Iris pigment epithelial cell (primary cell): ENCODE results near the gene UGT2B10.
"Not testable (repeated sequence)": the region's sequence is repeated elsewhere in the genome, so short reads cannot be mapped to it uniquely, and the experiment has no call there.

Source experiments
- DNase-seq: peaks from one replicate; pipeline ENCODE4 v3.0.0-alpha.2; 2011; ENCODE audit warnings: low read depth

UGT2B10 gene

GRCh38 chr4:68815617-68816409 is at the start of gene UGT2B10:
TSS of gene UGT2B10 (plus strand) at chr4:68815994. CDS start at chr4:68816020, 26 bp downstream.
- not testable (repeated sequence) for DNase-seq

DNA sequence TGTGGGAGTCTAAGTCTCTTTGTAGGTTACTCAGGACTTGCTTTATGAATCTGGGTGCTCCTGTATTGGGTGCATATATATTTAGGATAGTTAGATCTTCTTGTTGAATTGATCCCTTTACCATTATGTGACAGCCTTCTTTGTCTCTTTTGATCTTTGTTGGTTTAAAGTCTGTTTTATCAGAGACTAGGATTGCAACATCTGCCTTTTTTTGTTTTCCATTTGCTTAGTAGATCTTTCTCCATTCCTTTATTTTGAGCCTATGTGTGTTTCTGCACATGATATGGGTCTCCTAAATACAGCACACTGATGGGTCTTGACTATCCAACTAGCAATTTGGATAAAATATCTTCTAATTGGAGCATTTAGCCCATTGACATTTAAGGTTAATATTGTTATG is 44.0 kb upstream of the UGT2B10 start:
- not testable (repeated sequence) for DNase-seq

DNA sequence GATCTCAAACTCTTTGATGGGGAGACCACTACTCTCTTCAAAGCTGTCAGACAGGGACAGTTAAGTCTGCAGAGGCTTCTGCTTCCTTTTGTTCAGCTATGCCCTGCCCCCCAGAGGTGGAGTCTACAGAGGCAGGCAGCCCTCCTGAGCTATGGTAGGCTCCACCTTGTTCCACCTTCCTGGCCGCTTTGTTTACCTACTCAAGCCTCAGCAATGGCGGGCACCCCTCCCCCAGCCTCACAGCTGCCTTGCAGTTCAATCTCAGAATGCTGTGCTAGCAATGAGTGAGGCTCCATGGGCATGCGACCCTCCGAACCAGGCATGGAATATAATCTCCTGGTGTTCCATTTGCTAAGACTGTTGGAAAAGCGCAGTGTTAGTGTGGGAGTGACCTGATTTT is 42.1 kb upstream of the UGT2B10 start:
- no peak for DNase-seq

- no peak for DNase-seq
Measured at GRCh38 chr4:68780232-68780631, 35.6 kb upstream of the UGT2B10 start.

DNA sequence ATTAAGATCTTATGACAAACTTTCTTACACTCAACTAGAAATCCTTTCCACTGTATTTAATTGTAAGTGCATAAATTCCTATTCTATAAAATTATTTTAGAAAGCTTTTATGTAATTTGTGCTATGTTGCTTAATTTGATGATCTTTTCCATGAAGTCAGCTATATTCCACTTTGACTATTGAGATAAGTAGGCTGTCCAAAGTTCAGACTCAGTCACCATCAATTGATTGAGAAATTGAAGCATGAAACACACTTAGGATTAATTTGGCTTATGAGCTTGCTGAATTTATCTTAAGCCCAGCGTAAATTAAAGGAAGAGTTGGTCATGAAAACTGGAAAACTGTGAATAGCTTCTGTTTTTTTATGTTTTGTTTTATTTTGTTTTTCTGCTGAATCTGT is 18.7 kb upstream of the UGT2B10 start:
- DNase-seq, result no peak

GRCh38 chr4:68797618-68798017 is 18.2 kb upstream of the UGT2B10 start:
- DNase-seq, result no peak

GRCh38 chr4:68803013-68803412 is 12.8 kb upstream of the UGT2B10 start:
- DNase-seq, result no peak

GRCh38 chr4:68808060-68808459 is 7.7 kb upstream of the UGT2B10 start:
- no peak for DNase-seq

- DNase-seq, result no peak
Measured at GRCh38 chr4:68810919-68811318, 4.9 kb upstream of the UGT2B10 start.

- DNase-seq, result not testable (repeated sequence)
Measured at GRCh38 chr4:68816410-68817265, 844 bp downstream of the UGT2B10 start.

DNA sequence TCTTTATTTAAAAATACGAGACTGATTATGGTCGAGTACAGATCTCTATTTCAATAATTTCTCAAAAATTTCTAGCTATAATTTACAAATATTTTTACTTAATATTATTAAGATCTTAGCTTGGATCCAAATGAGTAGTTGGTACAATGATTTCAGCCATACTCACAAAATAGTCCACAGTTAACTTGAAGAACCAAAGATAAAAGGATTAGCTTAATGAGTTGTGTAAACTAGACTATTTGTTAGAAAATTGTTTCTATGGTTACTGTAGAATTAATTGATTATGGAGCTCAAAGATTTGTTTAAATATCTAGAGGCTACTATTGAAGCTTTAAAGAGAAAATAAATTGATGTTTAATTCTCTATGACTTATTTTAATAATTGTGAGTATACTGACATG is 1.6 kb downstream of the UGT2B10 start:
- DNase-seq, result no peak

DNA sequence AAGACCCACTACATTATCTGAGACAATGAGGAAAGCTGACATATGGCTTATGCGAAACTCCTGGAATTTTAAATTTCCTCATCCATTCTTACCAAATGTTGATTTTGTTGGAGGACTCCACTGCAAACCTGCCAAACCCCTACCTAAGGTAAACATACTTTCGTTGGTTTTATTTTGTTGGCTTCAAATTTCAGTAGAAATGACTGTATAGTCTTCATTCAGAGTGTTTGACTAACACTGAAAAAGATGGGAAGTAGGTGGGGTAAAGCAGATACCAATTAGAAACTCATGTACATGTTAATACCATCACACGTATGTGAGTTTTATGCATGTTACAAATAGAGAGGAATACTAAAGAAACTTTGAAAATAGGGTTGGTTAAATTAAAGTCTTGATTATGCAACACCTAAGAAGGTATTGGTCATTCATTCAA is 2.3 kb downstream of the UGT2B10 start:
- not testable (repeated sequence) for DNase-seq

DNA sequence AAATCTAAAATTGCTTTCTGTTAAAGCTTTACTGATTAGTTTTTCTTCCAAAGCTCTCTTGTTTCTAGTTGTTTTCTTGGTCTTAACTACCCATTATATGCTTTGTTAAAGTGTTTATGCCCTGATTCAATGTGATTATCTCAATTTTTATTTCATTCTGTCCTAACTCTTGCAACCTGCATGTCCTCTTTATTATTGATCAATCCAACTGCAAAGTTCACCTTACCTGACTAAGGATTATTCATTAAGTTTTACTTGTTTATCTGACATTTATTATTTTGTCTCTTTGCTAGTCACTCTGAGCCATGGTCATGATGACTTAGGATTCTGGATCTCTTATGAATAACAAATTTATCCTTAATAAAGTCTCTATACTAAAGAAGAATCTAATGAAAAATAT is 15.8 kb downstream of the UGT2B10 start:
- no peak for DNase-seq

DNA sequence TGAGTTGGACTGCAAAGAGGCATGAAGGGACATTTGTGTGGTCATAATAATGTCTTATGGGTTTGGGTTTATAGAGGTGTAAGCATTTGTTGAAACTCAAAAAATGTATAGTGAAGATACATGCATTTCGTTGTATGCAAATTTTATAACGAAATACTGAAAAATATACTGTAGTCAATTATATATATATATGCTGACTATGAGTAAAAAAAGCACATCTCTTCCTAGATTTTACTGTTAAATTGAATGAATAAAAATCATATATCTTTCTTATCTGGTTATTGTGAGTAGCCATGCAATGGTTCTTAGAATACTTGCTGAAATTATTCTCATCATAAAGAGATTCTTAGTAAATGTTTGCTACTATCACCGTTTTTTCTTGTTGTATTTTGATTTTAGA is 34.5 kb downstream of the UGT2B10 start:
- no peak for DNase-seq

GRCh38 chr4:68855771-68856170 is 40.0 kb downstream of the UGT2B10 start:
- DNase-seq, result no peak

GRCh38 chr4:68858039-68858438 is 42.2 kb downstream of the UGT2B10 start:
- DNase-seq, result no peak

DNA sequence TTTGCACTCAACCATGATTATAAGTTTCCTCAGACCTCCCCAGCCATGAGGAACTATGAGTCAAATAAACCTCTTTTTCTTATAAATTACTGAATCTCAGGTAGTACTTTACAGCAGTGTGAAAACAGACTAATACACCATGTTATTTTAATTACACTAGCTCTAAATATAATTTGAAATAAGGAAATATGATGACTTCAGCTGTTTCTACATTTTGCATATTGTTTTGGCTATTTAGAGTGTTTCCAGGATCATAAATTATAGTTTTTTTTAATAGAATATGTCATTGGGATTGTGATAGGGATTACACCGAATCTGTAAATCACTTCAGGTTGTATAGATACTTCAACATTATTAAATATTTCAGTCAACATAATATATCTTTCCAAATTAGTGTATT is 43.9 kb downstream of the UGT2B10 start:
- no peak for DNase-seq

DNA sequence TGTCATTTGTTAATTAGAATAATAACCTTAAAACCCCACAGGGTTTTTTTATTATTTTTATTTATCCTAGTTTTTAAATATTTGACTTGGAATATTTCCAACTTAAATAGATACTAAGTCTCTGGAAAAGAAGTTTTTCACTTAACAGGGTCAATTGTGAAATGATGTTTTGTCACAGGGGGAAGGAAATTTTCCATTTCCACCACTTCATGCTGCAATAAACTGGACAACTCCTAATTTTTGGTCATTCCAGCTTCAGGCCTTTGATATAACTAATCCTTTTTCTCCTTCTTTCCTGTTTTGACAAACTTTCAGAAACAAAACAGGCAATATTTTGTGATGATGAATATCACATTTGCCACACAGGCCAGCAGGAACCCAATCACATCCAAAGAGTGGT is 45.3 kb downstream of the UGT2B10 start:
- no peak for DNase-seq

GRCh38 chr4:68864438-68865187 is 48.8 kb downstream of the UGT2B10 start:
- no peak for DNase-seq

DNA sequence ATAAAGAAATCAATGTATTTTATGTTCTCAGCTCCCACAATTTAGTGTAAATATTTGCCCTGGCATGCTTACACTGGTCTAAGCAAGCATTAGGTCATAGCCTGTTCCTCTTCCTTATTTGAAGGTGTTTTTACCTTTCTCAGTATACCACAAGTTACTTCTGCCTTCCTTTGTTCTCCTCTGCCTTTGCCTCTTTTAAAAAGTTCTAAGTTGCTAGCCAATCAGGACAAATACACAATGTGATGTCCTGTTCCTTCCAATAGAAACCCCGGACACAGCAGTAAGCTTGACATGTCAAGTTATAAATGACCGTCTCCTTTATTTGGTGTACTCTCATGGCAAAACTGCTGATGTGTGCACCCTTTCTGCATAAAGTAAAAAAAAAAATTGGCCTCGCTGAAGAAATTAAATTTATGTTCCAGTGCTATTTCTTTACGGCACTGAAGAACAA is 49.4 kb downstream of the UGT2B10 start:
- DNase-seq, result no peak

- DNase-seq, result no peak
Measured at GRCh38 chr4:68865760-68866159, 50.0 kb downstream of the UGT2B10 start.

- no peak for DNase-seq
Measured at GRCh38 chr4:68869274-68869773, 53.5 kb downstream of the UGT2B10 start.
